Ishikawa (cell line): ENCODE results near the gene ASB1.

Experiments
- CEBPB ChIP-seq: IDR thresholded peaks from 2 replicates; pipeline ENCODE4 v1.6.1; 2012
- CREB1 ChIP-seq: IDR thresholded peaks from 2 replicates; pipeline ENCODE4 v1.6.1; 2012; ENCODE audit warnings: low read depth
- EGR1 ChIP-seq: IDR thresholded peaks from 2 replicates; pipeline ENCODE4 v1.6.1; 2012
- EP300 ChIP-seq: IDR thresholded peaks from 2 replicates; pipeline ENCODE4 v1.6.1; 2012; ENCODE audit warnings: borderline replicate concordance
- FOXM1 ChIP-seq: IDR thresholded peaks from 2 replicates; pipeline ENCODE4 v1.6.1; 2012; ENCODE audit warnings: low read depth, borderline replicate concordance
- NFIC ChIP-seq: IDR thresholded peaks from 2 replicates; pipeline ENCODE4 v1.6.1; 2012
- RAD21 ChIP-seq: IDR thresholded peaks from 2 replicates; pipeline ENCODE4 v1.6.1; 2012; ENCODE audit warnings: low read depth
- TAF1 ChIP-seq: IDR thresholded peaks from 2 replicates; pipeline ENCODE4 v1.6.1; 2012; ENCODE audit warnings: low read depth, mild to moderate bottlenecking
- TCF12 ChIP-seq: IDR thresholded peaks from 2 replicates; pipeline ENCODE4 v1.6.1; 2012; ENCODE audit warnings: low read depth
- TEAD4 ChIP-seq: IDR thresholded peaks from 2 replicates; pipeline ENCODE4 v1.6.1; 2012
- USF1 ChIP-seq: IDR thresholded peaks from 2 replicates; pipeline ENCODE4 v1.6.1; 2012
- YY1 ChIP-seq: IDR thresholded peaks from 2 replicates; pipeline ENCODE4 v1.6.1; 2012; ENCODE audit warnings: low read depth
- ZBTB7A ChIP-seq: IDR thresholded peaks from 2 replicates; pipeline ENCODE4 v1.6.1; 2012; ENCODE audit warnings: low read depth
- TF ChIP-seq, protein P1 (sequence below): IDR thresholded peaks from 2 replicates; pipeline ENCODE4 v1.6.1; 2012
- TF ChIP-seq, protein P2 (sequence below): IDR thresholded peaks from 2 replicates; pipeline ENCODE4 v1.6.1; 2012; ENCODE audit warnings: low read depth, mild to moderate bottlenecking

The ASB1 gene

GRCh38 chr2:238404406-238405216, 22.1 kb upstream of the ASB1 start:
- TF ChIP-seq TEAD4 (no peak), CREB1 (no peak), NFIC (no peak), USF1 (no peak), ZBTB7A (no peak), TAF1 (no peak), EP300 (no peak), EGR1 (no peak), RAD21 (no peak), TCF12 (no peak), CEBPB (no peak), FOXM1 (no peak), YY1 (no peak)
- TF ChIP-seq, protein P1, sequence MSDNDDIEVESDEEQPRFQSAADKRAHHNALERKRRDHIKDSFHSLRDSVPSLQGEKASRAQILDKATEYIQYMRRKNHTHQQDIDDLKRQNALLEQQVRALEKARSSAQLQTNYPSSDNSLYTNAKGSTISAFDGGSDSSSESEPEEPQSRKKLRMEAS: no peak
- TF ChIP-seq, protein P2, sequence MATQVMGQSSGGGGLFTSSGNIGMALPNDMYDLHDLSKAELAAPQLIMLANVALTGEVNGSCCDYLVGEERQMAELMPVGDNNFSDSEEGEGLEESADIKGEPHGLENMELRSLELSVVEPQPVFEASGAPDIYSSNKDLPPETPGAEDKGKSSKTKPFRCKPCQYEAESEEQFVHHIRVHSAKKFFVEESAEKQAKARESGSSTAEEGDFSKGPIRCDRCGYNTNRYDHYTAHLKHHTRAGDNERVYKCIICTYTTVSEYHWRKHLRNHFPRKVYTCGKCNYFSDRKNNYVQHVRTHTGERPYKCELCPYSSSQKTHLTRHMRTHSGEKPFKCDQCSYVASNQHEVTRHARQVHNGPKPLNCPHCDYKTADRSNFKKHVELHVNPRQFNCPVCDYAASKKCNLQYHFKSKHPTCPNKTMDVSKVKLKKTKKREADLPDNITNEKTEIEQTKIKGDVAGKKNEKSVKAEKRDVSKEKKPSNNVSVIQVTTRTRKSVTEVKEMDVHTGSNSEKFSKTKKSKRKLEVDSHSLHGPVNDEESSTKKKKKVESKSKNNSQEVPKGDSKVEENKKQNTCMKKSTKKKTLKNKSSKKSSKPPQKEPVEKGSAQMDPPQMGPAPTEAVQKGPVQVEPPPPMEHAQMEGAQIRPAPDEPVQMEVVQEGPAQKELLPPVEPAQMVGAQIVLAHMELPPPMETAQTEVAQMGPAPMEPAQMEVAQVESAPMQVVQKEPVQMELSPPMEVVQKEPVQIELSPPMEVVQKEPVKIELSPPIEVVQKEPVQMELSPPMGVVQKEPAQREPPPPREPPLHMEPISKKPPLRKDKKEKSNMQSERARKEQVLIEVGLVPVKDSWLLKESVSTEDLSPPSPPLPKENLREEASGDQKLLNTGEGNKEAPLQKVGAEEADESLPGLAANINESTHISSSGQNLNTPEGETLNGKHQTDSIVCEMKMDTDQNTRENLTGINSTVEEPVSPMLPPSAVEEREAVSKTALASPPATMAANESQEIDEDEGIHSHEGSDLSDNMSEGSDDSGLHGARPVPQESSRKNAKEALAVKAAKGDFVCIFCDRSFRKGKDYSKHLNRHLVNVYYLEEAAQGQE: no peak

DNA sequence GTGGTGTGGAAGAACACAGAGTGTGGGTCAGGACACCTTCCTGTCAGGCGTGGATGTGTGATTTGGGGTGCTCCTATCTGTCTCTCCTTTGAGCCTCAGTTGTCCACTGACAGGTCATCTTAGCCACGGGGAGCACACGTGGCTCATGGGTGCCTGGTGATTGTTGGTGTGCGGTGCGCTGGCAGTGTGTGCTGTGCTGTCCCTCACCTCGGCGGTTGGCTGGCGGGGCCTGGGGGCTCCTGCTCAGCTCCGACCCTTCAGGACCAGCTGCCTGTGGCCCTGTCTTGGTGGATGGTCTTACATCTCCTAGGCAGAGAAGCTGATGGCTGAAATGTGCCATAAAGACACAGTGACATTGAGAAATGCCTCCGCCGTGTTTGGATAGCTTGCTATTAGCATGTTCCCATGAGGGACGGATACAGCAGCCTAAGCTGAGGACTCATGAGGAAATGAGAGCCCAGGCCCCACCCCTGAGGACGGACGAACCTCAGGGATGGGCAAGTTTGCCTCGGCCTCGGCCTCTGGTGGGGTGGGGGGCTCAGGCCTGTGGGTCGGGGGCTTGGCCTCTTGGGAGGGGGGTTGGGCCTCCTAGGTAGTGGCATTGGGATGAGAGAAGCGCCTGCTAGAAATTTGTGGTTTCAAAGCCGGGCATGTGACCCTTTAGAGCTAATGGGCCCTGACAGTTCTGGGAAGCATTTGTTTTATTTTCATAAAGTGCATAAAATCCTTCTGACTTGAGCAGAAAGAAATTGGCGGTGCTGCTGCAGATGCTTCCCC, 20.3 kb upstream of the ASB1 start:
- TF ChIP-seq CEBPB (no peak), CREB1 (no peak), NFIC (no peak), TCF12 (no peak)
- TF ChIP-seq, protein P2: no peak

- TF ChIP-seq NFIC (no peak), EGR1 (no peak), USF1 (no peak), CREB1 (no peak), ZBTB7A (no peak), EP300 (no peak), CEBPB (no peak), FOXM1 (no peak)
- TF ChIP-seq, protein P1: no peak
These were observed 19.8 kb upstream of the ASB1 start for GRCh38 chr2:238406998-238407285.

DNA sequence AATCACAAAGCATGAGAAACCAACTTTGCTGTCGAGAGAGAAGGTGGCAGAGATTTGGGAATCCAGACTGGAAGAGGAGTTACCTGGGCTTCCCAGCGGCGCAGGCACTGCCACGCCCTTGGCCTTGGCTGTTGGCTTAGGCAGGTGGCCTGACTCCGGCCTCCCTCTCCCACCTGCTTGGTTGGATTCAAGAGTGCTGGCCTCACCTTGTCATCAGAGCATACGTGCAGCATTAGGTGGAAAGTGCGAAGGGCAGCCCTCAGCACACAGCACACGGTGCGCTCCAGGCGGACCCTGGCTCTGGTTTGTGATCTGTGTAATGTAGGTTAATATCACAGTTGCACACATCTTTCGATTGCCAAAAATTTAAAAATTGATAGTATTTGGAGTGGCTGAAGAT, 19.2 kb upstream of the ASB1 start:
- TF ChIP-seq CREB1: no peak
- no peak for TF ChIP-seq RAD21
- TF ChIP-seq FOXM1: no peak
- no peak for TF ChIP-seq TCF12
- TF ChIP-seq, protein P1: no peak
- no peak for TF ChIP-seq EP300
- TF ChIP-seq, protein P2: no peak
- TF ChIP-seq USF1: no peak
- no peak for TF ChIP-seq EGR1
- no peak for TF ChIP-seq TAF1
- TF ChIP-seq NFIC: no peak
- TF ChIP-seq ZBTB7A: no peak
